OCI-LY7 (cell line): ENCODE results near the gene SYCP2.

Experiments
- CTCF ChIP-seq: fragments of 200-600 bp; sonication (generic); conservative IDR thresholded peaks from 2 replicates; pipeline ENCODE4 v1.5.1; 2014; ENCODE audit warnings: mild to moderate bottlenecking, antibody characterized with exemption, low read length, moderate library complexity, mixed read lengths
- EZH2phosphoT487 ChIP-seq: fragments of 200-600 bp; sonication (generic); IDR thresholded peaks from 2 replicates; pipeline ENCODE4 v1.6.1; 2018; ENCODE audit warnings: low read depth, borderline replicate concordance, mild to moderate bottlenecking, mixed run types, antibody characterized with exemption, low read length, moderate library complexity, mixed read lengths

- TF ChIP-seq CTCF (no peak), EZH2phosphoT487 (no peak)
Observed at GRCh38 chr20:59966428-59966827, 33.0 kb upstream of the SYCP2 start.
